HS-27A (cell line): ENCODE results near the gene SCUBE1.

Experiments used
- DNase-seq: peaks from one replicate; pipeline ENCODE4 v3.0.0-alpha.2; 2012; ENCODE audit warnings: low read depth, missing footprints

The SCUBE1 gene

DNA sequence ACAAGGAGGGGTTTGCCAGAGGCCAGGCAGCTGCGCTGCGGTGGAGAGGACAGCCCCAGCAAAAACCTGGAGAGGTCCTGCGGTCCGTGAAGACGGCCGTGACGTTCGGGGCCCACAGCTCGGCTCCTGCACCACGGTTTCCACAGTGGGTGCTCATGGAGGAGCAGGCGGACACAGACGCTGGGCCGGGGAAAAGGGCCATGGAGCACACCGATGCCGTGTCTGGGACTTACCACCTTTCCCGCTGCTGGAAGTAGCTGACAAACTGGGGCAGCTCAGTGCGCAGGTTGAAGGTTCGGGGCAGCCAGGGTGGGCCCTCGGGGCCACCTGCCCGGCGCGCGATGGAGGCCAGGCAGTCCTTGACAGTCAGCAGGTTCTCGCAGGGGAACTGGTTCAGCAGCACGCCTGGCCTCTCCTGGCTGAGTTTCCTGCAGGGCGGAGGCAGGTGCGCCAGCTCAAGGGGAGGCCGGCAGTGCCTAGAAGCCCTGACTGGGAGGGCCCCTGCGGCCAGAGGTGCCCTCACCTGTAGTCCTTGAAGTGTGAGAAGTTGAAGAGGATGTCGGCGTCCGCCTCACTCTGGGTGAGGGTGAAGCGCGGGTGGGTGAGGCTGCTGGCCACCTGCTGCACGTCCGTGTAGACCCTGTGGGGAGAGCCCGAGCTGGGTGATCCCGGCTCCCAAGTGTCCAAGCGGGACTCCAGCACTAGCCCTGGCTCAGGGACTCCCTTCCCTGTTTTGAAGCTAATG is 169.0 kb downstream of the SCUBE1 start:
- DNase-seq: no peak

GRCh38 chr22:43173566-43173965 is 169.6 kb downstream of the SCUBE1 start:
- DNase-seq: no peak

- no peak for DNase-seq
Measured at GRCh38 chr22:43172191-43172590, 171.0 kb downstream of the SCUBE1 start.

- no peak for DNase-seq
Measured at GRCh38 chr22:43171607-43172006, 171.6 kb downstream of the SCUBE1 start.

DNA sequence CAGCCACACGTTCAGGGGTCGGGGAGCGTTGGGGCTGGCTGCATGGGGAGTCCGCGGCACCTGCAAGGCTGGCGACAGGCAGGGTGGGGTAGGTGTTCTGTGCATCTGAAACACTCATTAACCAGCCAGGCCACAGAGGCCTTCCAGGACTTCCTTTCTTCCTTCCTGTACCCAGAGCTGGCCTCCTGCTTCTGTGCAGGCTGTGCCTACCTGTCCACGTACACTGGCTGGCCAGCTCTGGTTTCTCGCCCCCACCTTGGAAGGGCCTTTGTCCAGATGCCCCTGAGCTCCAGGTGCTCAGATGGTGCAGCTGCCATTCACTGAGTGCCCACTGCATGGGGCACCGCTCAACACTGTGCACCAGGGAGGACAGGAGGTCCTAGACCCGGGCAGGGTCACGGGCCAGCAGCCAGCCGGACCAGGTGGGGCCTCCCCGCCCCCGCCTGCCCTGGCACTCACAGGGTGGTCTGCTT is 172.1 kb downstream of the SCUBE1 start:
- no peak for DNase-seq

GRCh38 chr22:43170131-43170480 is 173.1 kb downstream of the SCUBE1 start:
- no peak for DNase-seq

DNA sequence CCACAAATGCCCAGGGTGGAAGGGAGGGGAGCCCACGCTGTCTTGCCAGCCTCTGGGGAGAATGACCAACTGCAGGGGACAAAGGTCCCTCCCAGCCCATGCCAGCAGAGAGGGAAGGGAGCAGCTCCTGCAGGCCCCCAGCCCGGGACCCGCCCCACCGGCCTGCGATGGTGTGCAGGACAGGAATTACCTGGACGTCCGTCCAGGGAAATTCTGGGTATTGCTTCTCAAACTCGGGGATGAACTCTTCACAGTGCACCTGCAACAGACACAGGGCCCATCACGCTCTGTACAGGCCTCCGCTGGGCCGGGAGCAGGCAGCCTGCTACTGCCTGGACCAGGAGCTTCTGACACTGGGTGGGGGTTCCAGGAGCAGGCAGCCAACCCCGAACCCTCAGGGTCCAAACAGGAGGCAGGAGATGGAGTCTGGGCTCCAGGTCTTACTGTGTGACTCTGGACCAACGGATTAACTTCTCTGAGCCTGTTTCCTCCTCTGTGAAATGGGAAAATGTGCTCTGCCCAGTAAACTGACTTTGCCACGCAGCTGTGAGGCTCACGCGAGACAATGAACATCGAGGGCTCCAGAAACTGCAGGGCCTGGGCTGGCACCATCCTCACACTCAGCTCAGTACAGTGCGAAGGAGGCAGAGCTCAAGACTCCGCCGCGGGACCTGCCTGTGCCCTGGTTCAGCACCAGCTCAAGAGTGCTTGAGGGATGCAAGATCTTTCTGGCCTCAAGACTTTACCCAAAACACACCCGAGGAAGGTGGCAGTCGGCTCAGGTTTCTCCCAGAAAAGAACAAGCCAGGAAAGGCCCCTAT is 173.7 kb downstream of the SCUBE1 start:
- DNase-seq: no peak

DNA sequence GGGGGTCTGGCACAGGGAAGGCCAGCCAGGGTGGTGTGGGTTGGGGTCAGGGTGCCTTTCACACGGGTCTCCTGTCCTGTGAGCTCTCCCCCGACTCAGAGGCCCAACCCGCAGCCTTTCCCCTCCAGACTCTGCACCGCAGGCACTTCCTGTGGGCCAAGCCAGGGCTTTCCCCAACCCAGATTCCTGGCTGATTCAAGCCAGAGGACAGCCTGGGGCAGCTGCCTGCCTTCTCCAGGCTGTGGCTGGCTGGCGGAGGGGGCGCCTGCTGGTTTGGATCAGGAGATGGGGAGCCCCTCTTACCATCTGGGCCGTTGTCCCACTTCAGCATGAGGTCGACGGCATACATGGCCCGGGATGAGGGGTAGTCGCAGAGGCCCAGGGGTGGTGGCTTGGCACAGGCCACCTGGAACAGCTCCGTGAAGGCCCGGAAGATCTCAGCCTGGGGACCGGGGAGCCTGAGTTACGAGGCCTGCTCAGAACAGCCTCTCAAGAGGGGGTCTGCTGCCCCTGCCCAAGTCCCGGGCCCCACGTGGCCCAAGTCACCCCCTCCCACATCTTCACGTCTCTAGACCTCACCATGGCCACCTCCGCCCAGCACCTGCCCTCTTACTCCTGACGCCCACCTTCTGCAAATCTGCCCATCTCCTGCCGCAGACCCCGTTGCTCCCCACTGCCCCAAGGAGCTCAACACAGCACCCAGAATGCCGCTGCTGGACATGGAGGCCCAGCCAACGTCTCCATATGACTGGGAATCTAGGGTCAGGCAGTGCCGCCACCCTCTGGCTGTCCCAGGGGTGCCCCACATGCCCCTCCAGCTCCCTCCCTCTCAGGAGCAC is 174.5 kb downstream of the SCUBE1 start:
- no peak for DNase-seq

DNA sequence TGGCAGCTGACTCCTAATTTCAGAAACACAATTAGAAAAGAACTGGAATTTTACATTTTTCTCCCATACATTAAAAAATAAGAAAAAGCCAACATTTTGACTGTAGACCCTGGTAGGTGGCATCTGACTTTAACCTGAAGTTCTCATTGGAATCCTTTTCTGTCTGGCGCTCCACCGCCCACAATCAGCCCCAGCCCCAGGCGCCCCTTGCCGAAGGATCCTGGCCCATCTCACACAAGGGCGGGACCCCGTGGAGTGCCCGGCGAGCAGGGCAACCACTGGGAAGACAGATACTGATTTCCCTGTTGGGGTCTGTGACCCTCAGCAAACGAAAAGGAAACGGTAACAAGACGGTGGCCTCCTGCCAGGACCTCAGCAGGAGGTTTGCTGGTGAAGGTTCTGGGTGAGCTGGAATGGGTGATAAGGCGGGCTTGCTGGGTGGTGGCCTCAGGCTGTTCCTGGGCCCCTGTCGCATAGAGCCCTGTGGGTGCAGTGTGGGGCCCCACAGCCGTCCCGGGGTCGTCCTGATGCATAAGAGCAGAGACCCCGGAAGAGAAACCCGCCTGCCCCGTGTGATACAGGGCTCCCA is 176.1 kb downstream of the SCUBE1 start:
- DNase-seq: no peak

- DNase-seq: no peak
Measured at GRCh38 chr22:43166132-43166930, 176.8 kb downstream of the SCUBE1 start.

- no peak for DNase-seq
Measured at GRCh38 chr22:43164636-43165035, 178.5 kb downstream of the SCUBE1 start.

DNA sequence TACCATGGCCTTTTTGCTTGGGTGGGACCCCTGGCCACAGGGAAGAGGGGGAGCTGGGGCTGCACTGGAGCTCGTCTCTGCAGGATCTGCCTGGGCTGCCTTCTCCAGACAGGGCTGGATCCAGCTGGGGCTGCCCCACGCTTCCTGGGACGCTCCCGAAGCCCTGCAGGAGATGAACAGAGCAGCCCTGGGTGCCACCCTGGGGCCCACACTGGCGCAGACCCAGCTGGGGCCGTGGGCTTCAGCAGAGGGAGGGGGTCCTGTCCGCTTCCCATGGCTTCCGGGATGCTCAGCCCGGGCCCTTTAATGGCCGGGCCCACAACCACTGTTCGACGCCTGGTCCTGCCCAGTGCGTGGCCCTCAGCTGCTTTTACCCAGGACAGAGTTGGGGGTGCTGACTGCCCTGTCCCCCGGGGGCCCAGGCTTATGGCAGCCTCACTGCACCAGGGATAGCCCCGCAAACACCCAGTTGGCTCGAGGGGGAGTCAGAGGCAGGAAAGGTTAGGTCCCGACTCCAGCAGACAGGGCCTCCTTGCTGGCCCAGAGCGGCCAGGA is 179.9 kb downstream of the SCUBE1 start:
- no peak for DNase-seq

DNA sequence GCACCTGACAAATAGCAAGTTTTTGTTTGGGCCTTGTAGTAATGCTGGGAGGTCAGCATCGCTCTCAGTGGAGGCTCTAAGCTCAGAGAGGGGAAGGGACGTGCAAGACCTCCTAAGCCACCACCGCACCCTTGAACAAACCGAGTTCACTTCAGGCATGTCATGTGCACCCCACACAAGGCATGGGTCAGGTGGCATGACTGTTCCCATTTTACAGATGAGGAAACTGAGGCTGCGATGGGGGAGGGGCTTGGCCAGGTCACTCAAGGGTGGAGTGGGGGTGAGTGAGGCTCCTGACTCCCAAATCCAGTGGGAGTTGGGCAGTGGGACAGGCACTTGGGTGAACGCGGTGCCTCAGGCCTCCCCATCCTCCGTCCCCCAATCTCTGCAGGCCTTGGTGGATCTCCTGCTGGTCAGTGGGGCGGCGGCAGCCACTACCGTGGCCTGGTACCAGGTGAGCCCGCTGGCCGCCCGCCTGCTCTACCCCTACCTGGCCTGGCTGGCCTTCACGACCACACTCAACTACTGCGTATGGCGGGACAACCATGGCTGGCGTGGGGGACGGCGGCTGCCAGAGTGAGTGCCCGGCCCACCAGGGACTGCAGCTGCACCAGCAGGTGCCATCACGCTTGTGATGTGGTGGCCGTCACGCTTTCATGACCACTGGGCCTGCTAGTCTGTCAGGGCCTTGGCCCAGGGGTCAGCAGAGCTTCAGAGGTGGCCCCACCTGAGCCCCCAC is 180.6 kb downstream of the SCUBE1 start:
- no peak for DNase-seq

- no peak for DNase-seq
Measured at GRCh38 chr22:43160497-43161126, 182.6 kb downstream of the SCUBE1 start.

GRCh38 chr22:43159484-43160178 is 183.5 kb downstream of the SCUBE1 start:
- DNase-seq: no peak

DNA sequence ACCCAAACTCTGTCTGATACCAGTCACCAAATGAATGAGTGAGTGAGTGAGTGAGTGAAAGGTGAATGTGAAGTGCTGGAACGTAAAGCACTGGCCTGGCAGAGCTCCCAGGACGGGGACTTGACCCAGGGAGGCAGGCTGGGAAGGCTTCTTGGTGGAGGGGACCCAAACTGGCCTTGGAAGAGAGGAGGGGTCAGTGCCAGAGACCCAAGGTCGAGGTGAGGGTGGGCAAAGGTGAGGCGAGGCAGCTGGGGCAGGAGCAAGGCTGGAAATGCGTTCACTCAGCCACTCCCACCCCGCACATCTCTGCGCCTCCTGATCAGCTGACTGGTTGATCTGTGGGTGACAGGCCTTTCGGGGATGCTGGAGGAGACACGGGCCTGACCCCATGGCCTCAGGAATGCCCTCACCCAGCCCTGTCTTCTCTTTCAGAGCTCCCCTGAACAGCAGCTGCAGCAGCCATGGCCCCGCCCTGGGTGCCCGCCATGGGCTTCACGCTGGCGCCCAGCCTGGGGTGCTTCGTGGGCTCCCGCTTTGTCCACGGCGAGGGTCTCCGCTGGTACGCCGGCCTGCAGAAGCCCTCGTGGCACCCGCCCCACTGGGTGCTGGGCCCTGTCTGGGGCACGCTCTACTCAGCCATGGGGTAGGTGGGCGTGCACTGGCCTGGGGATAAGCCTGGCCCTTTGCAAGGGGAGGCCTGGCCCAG is 184.2 kb downstream of the SCUBE1 start:
- no peak for DNase-seq

DNA sequence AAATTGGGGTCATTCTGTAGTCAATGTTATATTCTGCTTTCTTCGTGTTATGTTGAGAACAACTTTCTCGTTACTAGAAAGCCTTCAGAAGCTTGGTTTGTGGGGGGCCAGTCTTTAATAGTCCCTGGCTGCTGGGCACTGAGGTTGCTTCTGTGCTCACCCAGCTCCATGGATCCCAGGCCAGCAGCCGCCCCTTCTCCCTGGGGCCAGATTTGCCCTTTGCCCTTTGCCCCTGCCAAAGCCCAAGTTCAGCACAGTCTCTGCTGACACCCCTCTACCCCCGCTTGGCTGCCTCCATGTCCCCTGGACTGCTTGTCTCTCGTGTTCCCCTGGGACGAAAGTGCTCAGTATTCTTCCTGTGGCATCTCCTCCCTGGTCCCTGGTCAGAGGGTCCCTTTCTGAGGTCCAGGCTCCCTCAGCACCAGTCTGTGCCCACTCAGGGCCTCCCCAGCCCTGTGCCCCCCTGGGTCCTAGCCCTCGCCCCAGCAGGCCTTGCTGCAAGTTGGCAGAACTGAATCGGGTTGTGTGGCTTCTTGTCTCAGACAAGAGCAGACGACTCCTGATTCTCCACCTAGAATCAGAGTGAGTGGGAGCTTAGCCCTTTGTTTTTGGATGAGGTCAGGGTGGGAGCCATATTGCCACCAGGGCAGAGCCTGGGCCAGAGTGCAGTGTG is 185.2 kb downstream of the SCUBE1 start:
- no peak for DNase-seq

DNA sequence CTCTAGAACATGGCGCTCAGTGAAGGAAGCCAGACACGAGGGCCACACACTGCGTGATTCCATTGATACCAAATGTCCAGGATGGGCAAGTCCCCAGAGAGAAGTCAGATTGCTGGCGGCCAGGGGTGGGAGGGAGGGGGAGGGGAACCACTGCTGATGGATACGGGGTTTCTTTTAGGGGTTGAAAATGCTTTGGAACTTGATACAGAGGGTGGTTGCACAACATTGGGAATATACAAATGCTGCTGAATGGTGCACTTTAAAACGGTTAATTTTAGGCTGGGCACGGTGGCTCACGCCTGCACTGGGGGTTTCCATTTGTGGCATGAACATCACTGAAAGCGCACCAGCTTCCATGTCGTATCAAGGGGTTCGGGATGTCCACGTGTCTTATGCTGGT is 186.8 kb downstream of the SCUBE1 start:
- DNase-seq: no peak
